HepG2 (cell line): ENCODE results near the gene MAP3K20.
"Not testable (repeated sequence)": the region's sequence is repeated elsewhere in the genome, so short reads cannot be mapped to it uniquely, and the experiment has no call there.

ENCODE experiments used
- ARID2 ChIP-seq: sonication (generic); formaldehyde crosslinking; IDR thresholded peaks from 2 replicates; pipeline ENCODE4 v1.8.1; 2022; ENCODE audit warnings: mild to moderate bottlenecking, missing genetic modification reagents, borderline replicate concordance
- RBM22 ChIP-seq: fragments of 200-400 bp; formaldehyde crosslinking; optimal IDR thresholded peaks from 2 replicates; pipeline ENCODE3; 2017; ENCODE audit warnings: mild to moderate bottlenecking, low read length, moderate library complexity
- THRA ChIP-seq: sonication (generic); formaldehyde crosslinking; IDR thresholded peaks from 2 replicates; pipeline ENCODE4 v1.4.0; 2020; ENCODE audit warnings: missing genetic modification reagents, borderline replicate concordance

- TF ChIP-seq RBM22; THRA (CRISPR knock-in tag); ARID2 (CRISPR knock-in tag): not testable (repeated sequence)
Observed at GRCh38 chr2:173093617-173094016, 18.0 kb downstream of the MAP3K20 start.
